ENCODE data around the gene GAL. TPM values are rescaled to one million over a fixed set of nuclear protein-coding genes. Genes with fewer than 3 reads are reported as not detected.

GAL gene
- total RNA-seq, 1 donor from 2014 or later: 1.8 TPM

DNA sequence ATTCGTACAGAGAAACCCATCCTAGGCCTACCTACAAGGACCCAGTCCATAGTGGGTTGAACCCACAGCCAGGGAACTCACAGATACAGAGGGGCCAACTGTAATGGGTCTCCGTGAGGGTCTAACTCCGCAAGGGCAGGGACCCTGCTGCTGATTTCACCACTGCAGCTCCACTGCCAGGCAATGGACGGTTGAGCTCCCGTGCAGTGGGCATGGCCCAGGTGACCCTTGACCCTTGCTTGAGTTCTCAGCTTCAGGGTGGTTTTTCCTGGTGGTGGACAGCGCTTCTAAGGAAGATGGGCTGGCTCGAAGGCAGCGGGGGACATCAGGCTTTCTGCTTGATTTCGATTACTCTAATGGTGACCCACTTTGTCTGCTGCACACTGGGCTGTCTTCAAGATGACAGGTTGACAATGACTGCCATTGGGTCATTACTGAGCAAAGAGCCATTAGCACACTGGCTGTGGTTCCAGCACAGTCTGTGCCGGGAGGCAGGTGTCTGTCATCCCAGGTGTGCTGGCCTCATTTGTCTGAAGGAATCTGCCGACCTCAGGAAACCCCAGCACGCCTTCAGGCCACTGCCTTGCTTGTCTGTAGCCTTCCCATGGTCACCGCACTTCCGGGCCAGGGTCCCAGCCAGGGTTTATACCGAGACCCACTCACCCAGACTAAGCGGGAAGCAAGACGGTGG is 3.7 kb upstream of the GAL start:
- no peak for DNase-seq (ENCODE audit: low read depth, low spot score)

DNA sequence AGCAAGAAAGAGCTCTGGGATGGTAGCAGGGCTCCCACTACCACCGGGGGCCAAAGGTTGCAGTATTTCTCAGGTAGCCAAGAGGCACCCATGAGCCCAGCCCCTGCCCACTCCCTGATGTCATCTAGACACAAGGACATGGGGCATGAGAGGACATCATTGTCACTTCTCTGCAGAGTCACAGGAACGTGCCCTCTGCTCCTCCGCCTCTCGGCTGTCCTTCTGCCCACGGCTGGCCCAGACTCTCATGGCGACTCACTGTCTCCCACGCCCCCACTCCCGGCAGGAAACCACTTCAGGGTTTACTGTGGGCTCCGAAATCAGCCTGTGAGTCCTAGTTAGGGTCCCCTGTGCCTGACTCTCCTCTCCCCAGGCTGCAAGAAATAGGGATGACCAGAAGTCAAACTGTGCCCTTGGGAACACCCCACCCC is 1.8 kb upstream of the GAL start:
- no peak for DNase-seq (ENCODE audit: low read depth, low spot score)

DNA sequence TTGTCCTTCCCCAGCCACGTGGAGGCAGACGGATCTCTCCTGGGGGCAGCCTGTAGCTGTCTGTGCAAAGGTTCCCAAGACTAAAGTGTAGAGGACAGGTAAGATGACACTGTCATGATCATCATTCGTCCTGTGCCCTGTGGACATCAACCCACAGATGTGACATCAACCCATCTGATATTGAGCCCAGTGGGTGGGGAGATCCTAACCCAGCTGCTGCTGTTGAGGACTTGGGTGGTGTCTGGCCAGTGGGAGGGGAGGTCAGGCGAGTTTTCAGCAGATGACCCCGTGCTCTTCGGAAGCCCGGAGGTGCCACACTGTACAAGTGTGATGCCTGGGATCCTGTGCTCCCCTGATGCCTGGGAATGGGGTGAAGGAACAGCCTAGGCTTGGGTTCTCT is 1.2 kb upstream of the GAL start:
- no peak for DNase-seq (ENCODE audit: low read depth, low spot score)

DNA sequence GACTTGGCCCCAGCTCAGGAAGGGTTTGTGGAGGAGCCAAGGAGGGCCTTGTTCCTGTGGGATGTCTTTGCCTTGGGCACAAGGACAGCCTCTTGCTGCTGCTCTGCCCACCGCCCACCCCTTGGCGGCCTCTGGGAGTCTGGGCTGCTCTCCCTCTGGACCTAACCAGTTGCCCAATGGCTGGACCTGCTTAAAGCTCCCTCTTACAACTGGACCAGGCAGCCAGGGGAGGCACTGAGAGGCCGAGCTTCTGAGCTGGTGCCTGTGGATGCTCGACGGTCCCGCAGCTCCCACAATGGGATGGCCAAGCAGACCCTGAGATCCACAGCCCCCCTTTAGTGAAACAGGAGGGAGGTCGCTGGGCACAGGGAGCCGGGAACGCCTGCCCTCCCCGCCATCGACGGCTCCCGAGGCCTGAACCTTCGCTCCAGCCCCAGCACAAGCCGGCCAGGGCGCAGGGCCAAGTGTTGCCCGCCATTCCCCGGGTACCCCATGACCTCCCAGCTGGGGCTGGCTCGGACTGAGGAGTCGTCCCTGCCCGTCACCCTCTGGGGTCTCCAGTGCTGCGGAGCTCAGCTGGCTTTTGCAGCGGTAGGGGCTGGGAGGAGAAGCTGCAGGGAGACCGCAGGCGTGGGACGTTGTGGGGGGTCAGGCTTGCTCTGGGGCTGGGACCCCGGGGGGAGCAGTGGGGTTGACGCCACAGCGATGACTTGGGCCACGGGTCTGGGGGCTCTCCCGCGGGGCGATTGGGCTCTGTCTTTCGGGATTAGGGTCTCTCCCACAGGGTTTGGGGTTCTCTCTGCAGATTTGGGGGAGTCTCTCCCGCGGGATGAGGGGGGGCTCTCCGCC is 584 bp upstream of the GAL start:
- no peak for DNase-seq (ENCODE audit: low read depth, low spot score)

DNA sequence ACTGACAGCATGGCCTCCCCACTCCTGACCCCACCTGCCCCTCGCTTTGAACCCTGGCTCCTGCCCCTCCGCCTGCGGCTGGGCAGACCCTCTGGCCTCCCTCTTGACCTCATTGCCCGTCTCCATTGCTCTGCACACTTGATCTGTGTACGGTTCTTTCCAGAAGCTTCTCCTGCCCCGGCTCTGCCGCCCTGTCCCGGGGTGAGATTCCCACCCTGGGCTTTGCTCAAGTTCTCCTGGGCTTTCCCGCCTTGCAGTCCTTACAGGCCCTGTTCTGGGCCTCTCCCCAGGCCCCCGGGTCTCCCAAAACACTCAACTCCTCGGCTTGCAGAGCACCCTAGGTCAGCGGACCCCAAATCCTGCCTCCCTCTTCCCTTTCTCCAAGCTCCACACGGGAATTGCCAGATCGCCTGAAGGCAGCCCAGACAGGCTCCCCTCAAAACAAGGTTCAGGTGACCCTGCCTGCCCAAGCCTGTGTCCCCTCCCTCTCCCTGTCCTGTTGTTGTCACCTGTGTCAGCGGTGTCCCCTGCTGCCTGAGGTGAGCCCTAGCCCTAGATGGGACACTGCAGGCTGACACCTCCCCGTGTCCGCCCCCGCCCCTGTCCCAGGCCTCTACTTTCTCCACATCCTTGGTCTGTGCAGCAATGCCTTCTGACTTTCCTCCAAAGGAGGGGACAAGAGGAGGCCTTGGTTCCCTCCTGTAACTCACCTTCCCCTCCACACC is 1.5 kb downstream of the GAL start:
- DNase-seq (ENCODE audit: low read depth, low spot score): no peak

DNA sequence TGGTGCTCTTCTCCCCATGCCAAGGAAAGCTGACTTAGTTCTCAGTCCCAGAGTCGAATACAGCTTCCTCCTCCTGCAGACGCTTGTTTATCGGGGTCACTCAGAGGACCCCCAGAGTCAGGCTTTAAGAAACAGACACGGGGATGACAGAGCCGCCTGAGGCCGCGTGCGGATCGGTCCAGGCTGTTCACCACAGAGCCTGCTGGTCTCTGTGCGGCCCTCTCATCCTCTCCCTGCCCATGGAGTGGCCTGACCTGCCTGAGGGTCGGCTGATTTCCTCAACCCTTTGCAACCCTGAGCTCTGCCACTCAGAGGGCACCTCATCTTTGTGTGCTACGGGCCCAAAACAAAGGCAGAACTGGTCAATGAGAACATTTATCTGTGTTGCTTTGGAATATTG is 2.1 kb downstream of the GAL start:
- no peak for DNase-seq (ENCODE audit: low read depth, low spot score)

DNA sequence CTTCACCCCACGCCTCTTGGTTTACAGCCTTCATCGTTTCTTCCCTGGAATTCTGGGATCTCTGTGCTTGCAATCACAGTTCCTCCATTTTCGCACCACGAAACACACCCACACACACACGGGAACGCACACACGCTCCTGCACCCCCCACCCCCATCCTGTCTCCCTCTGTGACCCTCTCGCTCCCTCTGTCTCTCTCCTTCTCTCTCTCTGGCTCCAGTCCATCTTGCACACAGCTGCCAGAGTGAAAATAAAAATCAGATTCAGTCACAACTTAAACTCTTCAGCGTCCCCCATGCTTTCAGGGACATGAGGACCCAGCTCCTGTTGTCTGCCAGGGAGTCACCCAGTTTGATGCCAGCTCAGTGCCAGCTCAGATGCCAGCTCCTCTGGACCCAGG is 3.0 kb downstream of the GAL start:
- no peak for DNase-seq (ENCODE audit: low read depth, low spot score)

DNA sequence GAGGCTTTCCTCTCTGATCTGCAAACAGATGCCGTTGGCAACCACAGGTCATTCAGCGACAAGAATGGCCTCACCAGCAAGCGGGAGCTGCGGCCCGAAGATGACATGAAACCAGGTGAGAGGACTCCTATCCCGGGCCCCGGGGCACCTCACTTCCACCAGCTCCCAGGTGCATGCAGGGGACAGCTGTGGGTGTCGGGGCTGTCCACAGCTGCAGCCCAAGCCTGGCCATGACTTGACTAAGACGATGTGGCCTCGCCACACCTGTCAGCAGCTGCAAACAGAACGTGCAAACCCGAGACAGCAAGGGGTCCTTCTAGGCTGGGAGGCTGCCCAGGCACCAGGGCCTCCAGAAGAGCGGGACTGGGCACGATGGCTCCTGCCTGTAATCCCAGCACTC is 3.6 kb downstream of the GAL start:
- no peak for DNase-seq (ENCODE audit: low read depth, low spot score)

DNA sequence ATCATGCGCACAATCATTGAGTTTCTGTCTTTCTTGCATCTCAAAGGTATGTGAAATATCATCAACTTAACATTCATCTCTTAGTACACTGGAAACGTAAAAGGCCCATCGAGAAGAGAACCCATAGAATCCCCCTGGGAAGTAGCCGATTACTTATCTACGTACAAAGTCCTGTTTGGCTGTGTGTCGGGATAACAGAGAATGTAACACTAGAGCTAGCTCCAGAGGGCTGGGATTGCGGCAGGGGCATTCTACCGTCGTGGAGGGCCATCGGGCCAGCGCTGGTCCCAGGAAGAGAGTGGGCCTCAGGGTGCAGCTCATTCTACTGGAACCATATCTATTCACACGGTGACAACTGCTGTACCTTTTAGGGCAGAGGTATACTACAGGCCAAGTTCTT is 4.5 kb downstream of the GAL start:
- no peak for DNase-seq (ENCODE audit: low read depth, low spot score)

DNA sequence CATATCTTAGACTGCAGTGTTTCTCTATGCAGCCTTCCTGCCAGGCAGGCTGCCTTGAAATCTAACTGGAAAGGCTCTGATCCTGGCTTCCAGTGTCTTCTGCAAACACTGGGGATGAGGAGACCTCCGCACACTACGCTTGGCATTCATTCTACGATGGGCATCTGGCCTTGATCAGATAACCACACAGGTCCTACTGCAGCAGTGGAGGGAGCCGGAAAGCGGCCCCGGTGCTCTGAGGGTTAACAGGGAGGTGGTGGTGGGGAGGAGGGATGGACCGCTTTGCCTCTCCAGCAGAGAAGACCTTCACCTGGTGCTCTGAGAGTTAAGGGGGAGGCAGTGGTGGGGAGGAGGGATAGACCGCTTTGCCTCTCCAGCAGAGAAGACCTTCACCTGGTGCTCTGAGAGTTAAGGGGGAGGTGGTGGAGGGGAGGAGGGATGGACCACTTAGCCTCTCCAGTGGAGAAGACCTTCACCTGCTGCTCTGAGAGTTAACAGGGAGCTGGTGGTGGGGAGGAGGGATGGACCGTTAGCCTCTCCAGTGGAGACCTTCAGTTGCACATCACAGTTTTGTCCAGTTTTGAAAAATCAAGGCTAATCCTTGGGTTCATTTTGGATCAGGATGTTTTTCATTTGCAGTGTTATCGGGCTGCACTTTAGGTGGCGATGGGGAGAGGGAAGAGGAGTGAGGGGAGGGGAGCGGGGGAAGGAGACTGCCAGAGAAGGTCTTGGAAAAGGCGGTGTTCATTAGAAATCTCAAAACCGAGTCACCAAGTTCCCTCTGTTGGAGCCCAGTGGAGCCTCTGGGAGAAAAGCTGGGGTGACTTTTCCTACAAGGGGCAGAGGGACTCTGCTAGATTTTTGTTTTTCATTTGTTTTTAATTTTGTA is 5.6 kb downstream of the GAL start:
- no peak for DNase-seq (ENCODE audit: low read depth, low spot score)

DNA sequence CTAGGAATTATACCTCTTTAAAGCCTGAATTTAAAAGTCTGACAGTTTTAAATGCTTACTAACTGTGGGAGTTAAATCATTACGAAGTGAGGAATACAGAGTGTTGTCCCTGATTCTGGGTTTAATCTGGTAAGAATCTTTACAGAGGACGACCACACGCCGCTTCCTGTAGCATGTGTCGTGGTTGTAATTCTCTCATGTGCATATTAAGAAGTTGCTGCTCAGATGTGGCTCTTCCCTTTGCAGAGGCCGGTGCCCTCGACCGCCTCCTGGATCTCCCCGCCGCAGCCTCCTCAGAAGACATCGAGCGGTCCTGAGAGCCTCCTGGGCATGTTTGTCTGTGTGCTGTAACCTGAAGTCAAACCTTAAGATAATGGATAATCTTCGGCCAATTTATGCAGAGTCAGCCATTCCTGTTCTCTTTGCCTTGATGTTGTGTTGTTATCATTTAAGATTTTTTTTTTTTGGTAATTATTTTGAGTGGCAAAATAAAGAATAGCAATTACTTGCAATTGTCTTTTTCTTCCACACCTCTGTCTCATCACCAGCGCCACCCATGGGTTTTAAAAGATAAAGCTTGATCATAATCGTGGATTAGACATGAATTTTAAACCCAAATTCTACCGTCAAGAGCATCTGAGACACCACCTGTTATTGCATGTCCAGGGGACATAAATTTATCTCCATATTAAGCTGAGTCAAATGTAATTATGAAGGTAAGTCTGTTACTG is 6.5 kb downstream of the GAL start:
- DNase-seq (ENCODE audit: low read depth, low spot score): no peak

DNA sequence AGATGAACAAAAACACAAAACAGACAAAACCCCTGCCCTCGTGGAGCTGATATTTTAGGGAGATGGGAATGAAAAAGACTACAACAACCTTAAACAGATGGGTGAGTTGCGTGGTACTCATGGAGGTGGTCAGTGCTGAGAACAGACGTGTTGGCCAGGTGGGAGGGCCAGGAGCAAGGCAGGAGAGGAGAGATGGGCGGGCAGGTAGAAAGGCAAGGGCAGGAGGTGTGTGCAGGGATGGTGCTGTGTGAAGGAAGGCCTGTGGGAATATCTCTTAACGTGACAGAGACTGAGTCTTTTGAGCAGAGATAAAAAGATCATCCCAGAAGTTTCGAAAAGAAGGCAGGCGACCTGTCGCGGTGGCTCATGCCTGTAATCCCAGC is 7.0 kb downstream of the GAL start:
- DNase-seq (ENCODE audit: low read depth, low spot score): no peak

DNA sequence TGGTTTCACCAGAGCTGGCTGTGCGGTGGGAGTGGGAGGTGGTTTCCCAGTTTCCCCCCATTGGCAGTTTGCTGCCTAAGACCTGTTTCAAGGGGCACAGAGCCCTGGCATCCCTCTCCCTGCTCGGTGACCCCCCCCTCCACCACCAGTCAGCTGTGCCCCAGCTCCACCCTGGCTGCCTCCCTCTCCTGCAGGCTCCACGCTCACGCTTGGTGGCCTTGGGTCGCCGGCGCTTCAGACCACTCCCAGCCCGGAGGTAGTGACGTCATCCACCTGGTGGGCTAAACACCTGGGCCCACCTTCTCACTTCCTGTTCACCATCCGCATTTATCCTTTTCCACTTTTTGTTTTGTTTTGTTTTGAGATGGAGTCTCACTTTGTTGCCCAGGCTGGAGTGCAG is 7.8 kb downstream of the GAL start:
- no peak for DNase-seq (ENCODE audit: low read depth, low spot score)

DNA sequence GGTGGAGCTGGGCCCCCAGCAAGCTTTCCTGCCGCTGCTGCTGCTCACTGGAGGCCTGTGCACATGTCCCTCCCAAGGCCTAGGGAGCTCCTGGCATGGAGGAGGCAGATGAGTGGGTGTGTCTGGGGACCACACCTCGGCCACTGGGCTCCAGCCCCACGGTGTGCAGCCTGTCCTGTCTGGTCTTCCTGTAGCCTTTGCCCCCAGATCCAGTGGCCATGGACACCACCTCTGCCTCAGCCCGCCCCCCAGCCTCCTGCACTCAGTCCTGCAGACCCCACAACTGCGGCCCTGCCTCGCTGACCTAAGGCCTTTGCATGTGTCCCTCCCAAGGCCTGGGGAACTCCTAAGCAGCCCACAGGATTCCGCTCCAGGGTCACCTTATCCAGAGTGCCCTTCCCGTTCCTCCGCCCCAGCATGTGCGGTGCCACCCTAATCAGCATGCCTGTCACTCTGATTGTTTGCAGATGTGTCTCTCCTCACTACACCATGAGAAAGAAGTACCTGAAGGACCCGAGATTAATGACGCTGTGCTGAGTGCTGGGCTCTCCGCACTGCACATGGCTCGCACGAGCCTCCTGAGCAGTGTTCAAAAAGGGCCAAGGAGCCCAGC is 8.6 kb downstream of the GAL start:
- DNase-seq (ENCODE audit: low read depth, low spot score): no peak

DNA sequence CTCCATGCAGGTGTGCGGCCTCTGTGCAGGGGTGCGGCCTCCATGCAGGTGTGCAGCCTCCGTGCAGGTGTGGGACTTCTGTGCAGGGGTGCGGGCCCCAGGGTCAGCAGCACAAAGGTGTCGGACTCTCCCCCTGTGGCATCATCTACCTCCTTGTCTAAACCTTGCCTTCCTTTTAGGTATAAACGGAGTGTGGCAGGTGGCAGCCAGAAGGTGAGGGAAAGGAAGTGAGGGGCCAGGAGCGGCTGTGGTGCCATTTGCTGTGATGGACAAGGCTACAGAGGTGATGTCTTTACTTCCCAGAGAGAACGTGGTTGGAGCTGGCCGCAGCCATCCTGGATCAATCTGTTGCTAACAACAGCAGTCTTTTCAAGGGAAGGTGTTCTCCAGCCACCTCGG is 9.1 kb downstream of the GAL start:
- no peak for DNase-seq (ENCODE audit: low read depth, low spot score)

DNA sequence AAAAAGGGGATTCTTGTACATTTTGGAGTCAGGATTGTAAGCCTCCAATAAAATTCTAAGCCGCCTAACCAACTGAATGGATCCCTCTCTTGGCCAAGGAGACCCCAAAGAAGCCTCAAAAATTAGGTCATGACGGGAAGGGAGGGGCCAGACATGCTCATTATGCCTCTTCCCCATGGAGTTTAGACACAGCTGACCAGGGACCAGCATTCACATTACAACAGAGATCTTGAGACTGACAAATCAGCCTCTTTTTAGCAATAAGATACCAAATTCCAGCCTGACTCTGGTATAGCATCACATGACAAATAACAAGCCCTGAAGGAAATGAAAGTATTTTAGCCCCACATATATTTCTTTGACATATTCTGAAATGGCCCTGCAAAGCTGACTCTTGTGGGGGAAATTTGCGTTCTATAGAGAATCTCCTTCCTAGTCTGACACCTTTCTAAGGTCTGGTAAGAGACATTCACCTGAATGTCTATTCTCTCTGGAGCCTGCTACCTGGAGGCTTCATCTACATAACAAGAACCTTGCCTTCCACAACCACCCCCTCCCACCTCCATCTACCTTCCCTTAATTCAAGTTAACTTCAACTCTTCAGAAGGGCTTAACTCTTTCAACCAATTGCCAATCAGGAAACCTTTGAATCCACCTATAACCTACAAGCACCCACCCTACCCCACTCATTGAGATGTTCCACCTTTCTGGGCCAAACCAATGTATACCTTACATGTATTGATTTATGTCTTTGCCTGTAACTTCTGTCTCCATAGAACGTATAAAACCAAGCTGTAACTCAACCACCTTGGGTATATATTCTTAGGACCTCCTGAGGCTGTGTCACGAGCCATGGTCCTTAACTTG is 10.3 kb downstream of the GAL start:
- no peak for DNase-seq (ENCODE audit: low read depth, low spot score)

DNA sequence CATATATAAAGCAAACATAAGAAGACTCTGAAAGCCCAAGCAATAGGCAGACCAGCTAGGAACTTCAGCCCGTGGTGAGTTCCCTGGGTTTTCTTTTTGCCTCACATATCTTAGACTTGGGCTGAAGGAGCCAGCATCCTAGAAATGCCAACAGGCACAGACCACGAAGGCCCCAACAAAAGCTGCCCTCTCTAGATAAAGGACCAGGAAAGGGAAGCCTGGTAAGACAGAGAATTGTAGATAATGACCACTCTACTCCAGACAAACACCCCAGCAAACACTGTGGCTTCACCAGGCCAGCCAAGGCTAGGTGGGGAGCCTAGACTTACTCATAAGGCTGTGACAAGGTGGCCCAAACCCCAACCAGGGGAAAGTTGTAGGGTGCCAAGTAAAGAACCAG is 11.2 kb downstream of the GAL start:
- no peak for DNase-seq (ENCODE audit: low read depth, low spot score)

DNA sequence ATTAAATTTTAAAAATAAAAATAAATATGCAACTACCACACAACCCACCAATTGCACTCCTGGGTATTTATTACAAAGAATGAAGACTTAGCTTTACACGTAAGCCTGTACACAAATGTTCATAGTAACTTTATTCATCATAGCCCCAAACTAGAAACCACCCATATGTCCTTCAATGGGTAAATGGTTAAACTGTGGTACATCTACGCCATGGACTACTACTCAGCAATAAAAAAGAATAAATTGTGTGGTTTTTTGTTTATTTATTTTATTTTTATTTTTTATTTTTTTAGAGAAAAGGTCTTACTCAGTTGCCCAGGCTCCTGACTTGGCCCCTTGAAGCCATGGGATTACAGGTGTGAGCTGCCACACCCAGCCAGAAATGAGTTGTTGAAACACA is 14.6 kb downstream of the GAL start:
- no peak for DNase-seq (ENCODE audit: low read depth, low spot score)

DNA sequence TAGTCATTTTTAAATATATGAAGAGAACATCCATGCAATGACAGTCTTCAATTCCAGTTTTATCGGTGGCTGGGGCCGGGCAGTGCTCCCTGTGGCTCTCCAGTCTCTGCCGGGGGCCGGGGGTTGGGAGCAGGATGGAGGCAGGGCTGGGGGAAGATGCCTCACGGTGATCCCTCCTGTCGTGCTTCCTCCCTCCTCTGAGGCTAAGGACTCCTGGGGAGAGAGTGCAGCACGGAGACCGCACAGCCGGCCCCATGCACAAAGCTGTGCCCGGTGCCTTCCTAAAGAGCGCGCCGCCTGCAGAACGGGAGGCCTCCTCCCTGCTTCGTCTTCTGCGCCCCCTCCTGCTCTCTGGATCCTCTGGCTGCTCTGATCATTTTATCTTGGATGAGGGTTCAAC is 20.5 kb downstream of the GAL start:
- DNase-seq (ENCODE audit: low read depth, low spot score): no peak
